Skeletal muscle satellite cell (primary cell): ENCODE results near the gene HEATR5B.

Source experiments
- H3K27me3 ChIP-seq: 2 replicates; pipeline ENCODE4 v1.7.0; 2013; ENCODE audit warnings: low read length; ENCODE audit not compliant: control insufficient read depth, insufficient read depth
- H3K36me3 ChIP-seq: 2 replicates; pipeline ENCODE4 v1.7.0; 2013; ENCODE audit warnings: mild to moderate bottlenecking, control low read depth, low read length; ENCODE audit not compliant: insufficient read depth
- H3K4me1 ChIP-seq: 2 replicates; pipeline ENCODE4 v1.7.0; 2013; ENCODE audit warnings: low read length; ENCODE audit not compliant: control insufficient read depth, insufficient read depth
- H3K4me2 ChIP-seq: 2 replicates; pipeline ENCODE4 v1.7.0; 2013; ENCODE audit warnings: mild to moderate bottlenecking, low read length
- H3K4me3 ChIP-seq: 2 replicates; pipeline ENCODE4 v1.7.0; 2013; ENCODE audit warnings: low read length
- H3K9ac ChIP-seq: 2 replicates; pipeline ENCODE4 v1.7.0; 2013; ENCODE audit warnings: mild to moderate bottlenecking, low read depth, low read length, moderate library complexity
- H3K9me3 ChIP-seq: replicated peaks from 2 replicates; pipeline ENCODE4 v1.7.0; 2013; ENCODE audit warnings: mild to moderate bottlenecking, control low read depth, low read length

The HEATR5B gene

DNA sequence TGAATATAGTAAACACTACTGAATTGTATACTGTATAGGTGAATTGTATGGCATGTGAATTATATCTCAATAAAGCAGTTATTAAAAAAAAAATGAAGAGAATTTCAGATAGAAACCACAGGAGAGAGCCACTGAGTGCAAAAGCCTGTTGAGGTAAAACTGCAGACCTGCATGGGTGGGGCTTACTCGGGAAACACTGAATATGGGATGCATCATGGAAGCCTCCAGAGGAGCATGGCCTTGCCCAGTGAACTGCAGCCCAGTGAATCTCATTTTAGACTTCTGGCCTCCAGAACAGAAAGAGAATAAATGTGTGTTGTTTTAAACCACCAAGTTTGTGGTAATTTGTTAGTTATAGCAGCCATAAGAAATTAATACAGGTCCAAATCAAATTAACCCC is 15.9 kb upstream of the HEATR5B start:
- H3K27me3 ChIP-seq, result no peaks in the 10 kb centered on the region
- peaks cover 13% of the 10 kb centered on the region for H3K4me1 ChIP-seq
- no peak overlapping the region for H3K4me3 ChIP-seq
- H3K9me3 ChIP-seq, result no peaks in the 10 kb centered on the region
- H3K9ac ChIP-seq, result no peak overlapping the region
- H3K4me2 ChIP-seq, result no peak overlapping the region
- H3K36me3 ChIP-seq, result peaks cover 45% of the 10 kb centered on the region

DNA sequence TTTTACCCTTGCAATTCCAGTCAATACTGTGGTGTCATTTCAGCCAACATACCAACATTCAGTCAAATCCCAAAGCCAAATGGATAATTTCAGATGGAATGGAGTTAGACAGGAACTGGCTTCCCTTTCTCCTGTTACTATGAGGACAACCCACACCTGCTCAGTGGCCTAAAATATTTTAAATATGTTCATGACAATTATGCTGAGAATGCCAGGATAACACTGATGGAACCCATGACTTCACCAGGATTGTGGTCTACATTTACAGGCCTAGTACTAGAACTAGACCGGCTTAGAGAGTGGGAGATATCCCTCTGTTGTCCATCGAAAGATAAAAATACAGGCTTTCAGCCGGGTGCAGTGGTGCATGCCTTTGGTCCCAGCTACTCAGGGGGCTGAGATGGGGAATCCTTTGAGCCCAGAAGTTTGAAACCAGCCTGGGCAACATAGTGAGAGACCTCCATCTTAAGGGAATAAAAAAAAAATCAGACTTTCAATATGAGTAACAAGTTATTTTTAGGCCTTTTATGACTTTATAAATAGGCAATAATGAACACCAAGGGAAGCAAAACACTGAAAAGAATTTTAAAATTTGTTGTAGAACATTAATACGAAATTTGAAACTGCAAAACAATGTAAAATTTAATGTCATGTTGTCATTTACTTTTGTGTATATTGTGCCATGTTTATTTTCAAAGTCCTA is 14.4 kb upstream of the HEATR5B start:
- H3K4me3 ChIP-seq, result no peak overlapping the region
- no peaks in the 10 kb centered on the region for H3K27me3 ChIP-seq
- peaks cover 59% of the 10 kb centered on the region for H3K36me3 ChIP-seq
- H3K9me3 ChIP-seq, result no peaks in the 10 kb centered on the region
- peaks cover 4% of the 10 kb centered on the region for H3K4me1 ChIP-seq
- H3K9ac ChIP-seq, result no peak overlapping the region
- H3K4me2 ChIP-seq, result no peak overlapping the region

GRCh38 chr2:37096568-37096967 is 12.4 kb upstream of the HEATR5B start:
- Histone ChIP-seq H3K9ac (no peak overlapping the region), H3K4me2 (no peak overlapping the region), H3K4me1 (no peaks in the 10 kb centered on the region), H3K27me3 (no peaks in the 10 kb centered on the region), H3K36me3 (peaks cover 58% of the 10 kb centered on the region), H3K4me3 (no peak overlapping the region), H3K9me3 (no peaks in the 10 kb centered on the region)

GRCh38 chr2:37091873-37092272 is 7.7 kb upstream of the HEATR5B start:
- H3K4me1 ChIP-seq, result no peaks in the 10 kb centered on the region
- H3K27me3 ChIP-seq, result no peaks in the 10 kb centered on the region
- no peaks in the 10 kb centered on the region for H3K9me3 ChIP-seq
- no peak overlapping the region for H3K4me2 ChIP-seq
- no peak overlapping the region for H3K4me3 ChIP-seq
- H3K9ac ChIP-seq, result no peak overlapping the region
- H3K36me3 ChIP-seq, result peaks cover 47% of the 10 kb centered on the region

DNA sequence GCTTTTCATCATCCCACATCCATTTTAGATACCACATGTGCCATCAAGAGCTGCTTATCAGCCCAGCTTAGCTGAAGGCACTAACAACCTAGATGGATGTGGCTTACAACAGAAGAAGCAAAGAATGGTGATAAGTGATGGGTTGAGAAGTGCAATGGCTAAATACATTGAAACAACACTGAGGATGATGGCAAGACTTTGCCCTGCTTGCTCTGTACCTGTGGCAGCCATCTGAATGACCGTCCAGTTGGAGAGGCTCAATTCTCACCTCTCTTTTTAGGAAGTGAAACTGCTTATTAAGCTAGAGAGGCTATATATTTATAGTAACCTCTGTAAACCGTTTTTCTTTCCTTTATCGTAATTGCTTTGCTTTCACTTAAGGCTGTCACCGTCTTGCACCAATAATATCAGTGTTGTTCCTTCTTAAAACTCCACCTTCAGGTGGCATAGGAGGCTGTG is 5.9 kb upstream of the HEATR5B start:
- no peak overlapping the region for H3K4me3 ChIP-seq
- no peaks in the 10 kb centered on the region for H3K9me3 ChIP-seq
- H3K27me3 ChIP-seq, result no peaks in the 10 kb centered on the region
- H3K4me1 ChIP-seq, result peaks cover 10% of the 10 kb centered on the region
- no peak overlapping the region for H3K4me2 ChIP-seq
- H3K36me3 ChIP-seq, result peaks cover 34% of the 10 kb centered on the region
- H3K9ac ChIP-seq, result no peak overlapping the region

- H3K9me3 ChIP-seq, result no peaks in the 10 kb centered on the region
- no peak overlapping the region for H3K9ac ChIP-seq
- H3K4me1 ChIP-seq, result peaks cover 23% of the 10 kb centered on the region
Observed at GRCh38 chr2:37085731-37086147, 1.6 kb upstream of the HEATR5B start.

DNA sequence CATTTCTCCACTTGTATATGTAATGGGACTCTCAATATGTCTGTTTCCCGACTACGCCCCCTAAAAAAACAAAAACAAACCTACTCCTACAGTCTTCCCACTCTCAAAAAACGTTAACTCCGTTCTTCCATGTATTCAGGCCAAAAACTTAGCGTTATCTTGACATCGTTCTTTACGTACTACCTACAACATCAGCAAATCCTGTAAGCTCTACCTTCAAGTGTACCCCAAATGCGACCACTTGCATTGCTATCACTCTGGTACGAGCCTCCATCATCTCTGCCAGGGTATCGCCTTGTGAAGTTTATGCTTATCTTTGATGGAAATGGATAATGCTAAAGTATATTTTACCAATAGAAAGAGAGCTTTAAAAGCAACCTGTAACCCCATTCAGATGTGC is 625 bp upstream of the HEATR5B start:
- Histone ChIP-seq H3K9ac (peak overlapping the region; percentile 83), H3K4me3 (peak overlapping the region; percentile 86), H3K4me1 (peaks cover 23% of the 10 kb centered on the region), H3K36me3 (peaks cover 23% of the 10 kb centered on the region), H3K27me3 (no peaks in the 10 kb centered on the region), H3K9me3 (no peaks in the 10 kb centered on the region), H3K4me2 (peak overlapping the region; percentile 90)

More at GRCh38 chr2:37085731-37086147, 1.6 kb upstream of the HEATR5B start:
- peaks cover 23% of the 10 kb centered on the region for H3K36me3 ChIP-seq
- H3K4me3 ChIP-seq, result peak overlapping the region; percentile 86
- peak overlapping the region; percentile 90 for H3K4me2 ChIP-seq
- H3K27me3 ChIP-seq, result no peaks in the 10 kb centered on the region

GRCh38 chr2:37080689-37081088 is 3.5 kb downstream of the HEATR5B start:
- Histone ChIP-seq H3K4me3 (no peak overlapping the region), H3K9ac (no peak overlapping the region), H3K4me1 (peaks cover 19% of the 10 kb centered on the region)

DNA sequence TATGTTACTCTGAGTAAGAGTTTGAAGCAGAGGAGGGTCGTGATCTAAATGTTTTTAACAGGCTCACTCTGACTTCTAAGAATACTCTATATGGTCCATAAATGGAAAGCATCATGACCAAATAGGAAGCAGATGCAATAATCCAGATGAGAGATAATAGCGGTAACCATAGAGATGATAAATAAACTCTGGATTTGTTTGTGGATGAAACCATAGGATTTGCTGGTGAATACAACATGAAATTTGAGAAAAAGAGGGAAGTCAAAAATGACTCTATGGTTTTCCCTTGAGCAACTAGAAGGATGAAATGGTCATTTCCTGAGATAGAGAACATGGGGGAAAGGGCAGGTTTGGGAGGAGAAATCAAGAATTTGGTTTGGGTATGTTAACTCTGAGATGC is 3.9 kb downstream of the HEATR5B start:
- peaks cover 30% of the 10 kb centered on the region for H3K36me3 ChIP-seq
- no peak overlapping the region for H3K9ac ChIP-seq
- H3K4me3 ChIP-seq, result no peak overlapping the region
- H3K4me1 ChIP-seq, result peaks cover 15% of the 10 kb centered on the region
- no peak overlapping the region for H3K4me2 ChIP-seq
- H3K9me3 ChIP-seq, result no peaks in the 10 kb centered on the region
- no peaks in the 10 kb centered on the region for H3K27me3 ChIP-seq

More at GRCh38 chr2:37080689-37081088, 3.5 kb downstream of the HEATR5B start:
- peaks cover 30% of the 10 kb centered on the region for H3K36me3 ChIP-seq
- H3K4me2 ChIP-seq, result no peak overlapping the region
- H3K9me3 ChIP-seq, result no peaks in the 10 kb centered on the region
- H3K27me3 ChIP-seq, result no peaks in the 10 kb centered on the region

GRCh38 chr2:37070931-37071330 is 13.2 kb downstream of the HEATR5B start:
- H3K4me3 ChIP-seq, result no peak overlapping the region
- H3K36me3 ChIP-seq, result peaks cover 46% of the 10 kb centered on the region
- H3K9ac ChIP-seq, result no peak overlapping the region
- H3K4me1 ChIP-seq, result no peaks in the 10 kb centered on the region
- H3K9me3 ChIP-seq, result no peaks in the 10 kb centered on the region
- no peaks in the 10 kb centered on the region for H3K27me3 ChIP-seq
- H3K4me2 ChIP-seq, result no peak overlapping the region

- Histone ChIP-seq H3K4me1 (no peaks in the 10 kb centered on the region), H3K36me3 (peaks cover 58% of the 10 kb centered on the region), H3K4me2 (no peak overlapping the region), H3K27me3 (no peaks in the 10 kb centered on the region), H3K9me3 (no peaks in the 10 kb centered on the region), H3K4me3 (no peak overlapping the region), H3K9ac (no peak overlapping the region)
Observed at GRCh38 chr2:37068686-37069085, 15.5 kb downstream of the HEATR5B start.

GRCh38 chr2:37061776-37062175 is 22.4 kb downstream of the HEATR5B start:
- Histone ChIP-seq H3K9ac (no peak overlapping the region), H3K4me3 (no peak overlapping the region), H3K9me3 (no peaks in the 10 kb centered on the region), H3K36me3 (peaks cover 46% of the 10 kb centered on the region), H3K4me1 (no peaks in the 10 kb centered on the region), H3K4me2 (no peak overlapping the region), H3K27me3 (no peaks in the 10 kb centered on the region)
